Measurements from ENCODE around the gene TMEM258.

Gene TMEM258

GRCh38 chr11:61817471-61818202 is 25.2 kb upstream of the TMEM258 start:
- no peak for DNase-seq

GRCh38 chr11:61816736-61817455 is 24.5 kb upstream of the TMEM258 start, which contains the start of gene FADS1:
Gene FADS1 (minus strand): TSS chr11:61817003. CDS start chr11:61816929, 74 bp downstream.
- DNase-seq, result peak; percentile 87

GRCh38 chr11:61815790-61816735 is 23.7 kb upstream of the TMEM258 start:
- DNase-seq, result peak; percentile 38

DNA sequence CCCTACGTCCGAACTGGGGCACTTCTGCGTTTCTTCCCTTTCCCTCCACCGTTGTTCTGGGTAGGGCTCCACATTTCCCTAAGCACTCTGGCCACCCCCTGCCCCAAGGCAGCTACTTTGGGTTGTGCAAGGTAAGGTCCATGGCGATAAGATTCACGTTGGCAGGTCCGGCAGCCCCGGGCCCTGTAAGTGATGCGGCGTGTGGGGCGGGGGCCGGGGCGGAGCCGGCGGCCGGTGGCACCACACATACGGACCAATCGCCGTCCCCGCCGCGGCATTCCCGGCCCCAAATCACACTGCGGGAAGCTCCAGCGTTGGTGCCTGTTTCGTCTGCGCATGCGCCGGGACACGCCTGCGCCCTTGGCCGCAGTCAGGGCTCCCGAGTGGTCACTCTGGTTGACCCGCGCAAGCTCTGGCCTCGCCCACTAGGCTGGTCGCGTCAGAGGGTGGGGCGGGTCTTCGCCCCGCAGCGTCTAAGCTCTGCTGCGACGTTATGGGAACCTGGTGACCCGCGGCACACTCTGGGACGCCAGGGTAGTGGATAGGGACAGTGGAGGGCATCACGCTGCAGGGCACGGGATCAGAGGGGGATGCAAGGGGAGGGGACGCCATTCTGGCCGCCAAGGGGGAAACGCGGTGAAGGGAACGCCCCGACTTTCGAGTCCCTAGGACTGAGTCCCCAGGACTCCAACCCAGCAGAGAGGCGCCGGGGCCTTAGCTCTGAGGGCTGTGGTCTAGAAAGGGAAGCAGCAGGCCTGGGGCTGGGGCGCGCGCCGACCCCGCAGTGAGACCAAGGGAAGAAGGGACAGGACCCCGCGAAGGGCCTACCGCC is 22.8 kb upstream of the TMEM258 start:
- DNase-seq, result peak; percentile 94

DNA sequence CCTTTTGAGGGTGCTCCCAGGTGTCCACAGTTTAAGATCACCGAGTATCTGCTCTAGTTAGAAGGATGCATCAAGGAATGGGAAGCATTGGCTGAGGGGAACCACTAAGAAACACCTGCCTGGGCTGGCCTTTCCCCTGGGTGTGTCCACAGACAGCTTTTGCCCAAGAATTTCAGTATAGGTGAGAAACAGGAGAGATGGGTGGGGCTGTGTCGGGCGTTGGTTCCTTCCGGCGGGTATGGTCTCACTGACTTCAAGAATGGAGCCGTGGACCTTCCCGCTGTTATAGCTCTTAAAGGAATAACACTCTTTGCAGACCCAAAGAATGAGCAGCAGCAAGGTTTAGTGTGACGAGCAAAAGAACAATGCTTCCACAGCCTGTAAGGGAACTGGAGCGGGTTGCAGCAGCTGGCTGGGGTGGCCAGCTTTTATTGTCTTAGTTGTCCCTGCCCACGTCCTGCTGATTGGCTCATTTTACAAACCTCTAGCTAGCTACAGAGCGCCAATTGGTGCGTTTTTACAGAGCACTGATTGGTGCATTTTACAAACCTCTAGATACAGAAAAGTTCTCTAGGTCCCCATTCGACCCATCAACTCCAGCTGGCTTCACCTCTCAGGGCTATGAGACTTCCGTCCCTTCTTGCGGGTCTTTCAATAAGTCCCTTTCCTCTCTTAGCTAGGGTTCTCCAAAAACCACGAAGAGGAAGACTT is 22.0 kb upstream of the TMEM258 start:
- DNase-seq, result peak; percentile 67

DNA sequence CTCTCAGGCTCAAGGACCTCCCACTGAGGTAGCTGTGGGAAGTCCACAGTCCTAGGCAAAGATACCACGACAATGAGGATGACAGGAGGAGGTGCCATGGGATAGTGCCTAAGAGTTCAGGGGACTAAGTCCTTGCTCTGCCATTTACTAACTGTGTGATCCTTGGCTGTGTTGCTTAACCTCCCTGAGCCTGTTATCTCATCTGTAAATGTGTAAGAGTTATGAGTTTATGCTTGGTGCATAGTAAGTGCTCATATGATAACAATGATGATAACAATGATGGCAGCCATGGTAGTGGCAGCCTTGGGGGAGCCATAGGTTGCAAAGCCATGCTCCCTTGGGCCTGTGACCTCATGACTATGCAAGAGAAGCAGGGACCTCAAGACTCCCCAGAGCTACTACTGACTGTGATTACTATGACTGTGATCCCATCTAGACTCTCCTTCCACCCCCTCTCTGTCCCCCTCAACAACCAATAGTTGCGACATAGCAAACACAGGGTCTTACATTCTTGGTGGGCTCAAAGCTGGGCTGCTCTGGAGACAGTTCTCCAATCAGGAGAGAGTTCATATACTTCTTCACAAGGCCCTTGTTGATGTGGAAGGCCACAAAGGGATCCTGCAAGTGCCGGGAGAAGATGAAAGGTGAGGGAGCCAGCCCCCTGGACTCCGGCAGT is 20.5 kb upstream of the TMEM258 start:
- DNase-seq, result no peak

DNA sequence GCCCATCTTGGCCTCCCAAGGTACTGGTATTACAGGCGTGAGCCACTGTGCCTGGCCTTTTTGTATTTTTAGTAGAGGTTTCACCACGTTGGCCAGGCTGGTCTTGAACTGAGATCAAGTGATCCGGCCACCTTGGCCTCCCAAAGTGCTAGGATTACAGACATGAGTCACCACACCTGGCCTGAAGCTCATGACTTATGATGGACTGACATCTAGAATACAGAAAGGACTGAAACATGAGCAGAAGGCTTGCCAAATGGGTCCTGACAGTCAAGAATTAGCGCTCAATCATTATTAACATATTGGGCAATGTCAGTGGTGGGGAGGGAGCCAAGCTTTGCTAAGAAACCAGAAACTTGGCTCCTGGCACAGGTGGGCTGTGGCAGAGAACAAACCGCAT is 19.4 kb upstream of the TMEM258 start:
- DNase-seq, result no peak

DNA sequence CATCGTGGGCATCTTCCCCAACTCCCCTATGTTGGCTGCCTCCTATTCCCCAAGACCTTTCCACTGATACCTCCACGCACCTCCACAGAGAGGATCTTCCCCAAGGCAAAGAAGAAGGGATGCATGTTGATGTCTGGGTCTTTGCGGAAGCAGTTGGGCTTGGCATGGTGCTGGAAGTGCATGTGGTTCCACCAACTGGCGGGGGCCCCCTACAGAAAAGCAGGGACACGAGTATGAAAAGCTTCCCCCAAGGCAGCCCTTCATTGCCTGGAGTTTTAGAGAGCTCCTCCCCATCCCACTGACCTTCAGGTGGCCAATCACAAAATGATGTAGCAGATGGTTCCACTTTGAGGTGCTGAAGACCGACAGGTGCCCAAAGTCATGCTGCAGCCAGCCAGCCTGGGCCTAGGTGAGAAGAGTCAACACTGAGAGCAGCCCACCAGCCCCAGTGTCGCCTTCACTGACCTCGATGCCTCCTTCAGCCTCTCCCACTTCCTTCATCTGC is 18.3 kb upstream of the TMEM258 start:
- DNase-seq, result no peak

GRCh38 chr11:61806785-61807184 is 14.4 kb upstream of the TMEM258 start:
- no peak for DNase-seq

DNA sequence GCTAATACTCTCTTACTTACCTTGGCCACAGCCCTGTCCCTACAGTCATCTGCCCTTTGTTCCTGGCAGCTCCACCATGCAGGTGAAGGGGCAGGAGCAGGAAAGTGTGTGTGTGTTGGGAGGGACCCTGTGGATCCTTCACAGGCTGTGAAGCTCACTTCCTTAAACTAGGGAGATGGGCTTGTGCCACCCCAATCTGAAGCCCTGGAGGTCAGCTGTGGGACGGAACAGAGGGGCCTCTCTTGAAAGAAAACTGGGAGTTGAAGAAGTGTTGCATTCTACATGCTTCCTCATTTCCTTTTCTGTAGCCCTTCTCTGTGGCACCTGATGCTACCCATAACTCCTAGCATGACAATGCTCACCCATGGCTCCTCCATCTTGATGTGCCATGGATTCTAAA is 12.7 kb upstream of the TMEM258 start:
- DNase-seq, result no peak

- DNase-seq, result no peak
Measured at GRCh38 chr11:61803889-61804647, 11.7 kb upstream of the TMEM258 start.

DNA sequence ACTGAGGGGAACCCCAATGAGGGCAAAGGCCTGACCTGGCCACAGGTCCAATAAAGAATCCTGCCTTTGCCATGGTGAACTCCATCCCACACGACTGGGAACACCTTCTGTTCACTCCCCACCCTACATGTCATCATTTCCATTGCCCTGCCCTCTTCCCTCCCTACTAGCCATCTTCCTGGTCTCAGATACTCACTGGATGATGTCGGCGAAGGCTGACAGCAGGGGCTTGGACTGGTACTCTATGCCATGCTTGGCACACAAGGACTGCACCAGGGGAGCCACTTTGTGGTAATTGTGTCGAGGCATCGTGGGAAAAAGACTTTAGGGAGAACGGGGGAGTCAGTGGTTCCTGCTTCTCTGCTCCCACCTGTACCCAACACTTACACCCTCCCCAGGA is 10.2 kb upstream of the TMEM258 start:
- DNase-seq, result no peak

GRCh38 chr11:61800331-61801281 is 8.2 kb upstream of the TMEM258 start:
- DNase-seq, result no peak

GRCh38 chr11:61799665-61800284 is 7.4 kb upstream of the TMEM258 start:
- no peak for DNase-seq

- DNase-seq, result peak; percentile 61
Measured at GRCh38 chr11:61797263-61797944, 5.0 kb upstream of the TMEM258 start.

DNA sequence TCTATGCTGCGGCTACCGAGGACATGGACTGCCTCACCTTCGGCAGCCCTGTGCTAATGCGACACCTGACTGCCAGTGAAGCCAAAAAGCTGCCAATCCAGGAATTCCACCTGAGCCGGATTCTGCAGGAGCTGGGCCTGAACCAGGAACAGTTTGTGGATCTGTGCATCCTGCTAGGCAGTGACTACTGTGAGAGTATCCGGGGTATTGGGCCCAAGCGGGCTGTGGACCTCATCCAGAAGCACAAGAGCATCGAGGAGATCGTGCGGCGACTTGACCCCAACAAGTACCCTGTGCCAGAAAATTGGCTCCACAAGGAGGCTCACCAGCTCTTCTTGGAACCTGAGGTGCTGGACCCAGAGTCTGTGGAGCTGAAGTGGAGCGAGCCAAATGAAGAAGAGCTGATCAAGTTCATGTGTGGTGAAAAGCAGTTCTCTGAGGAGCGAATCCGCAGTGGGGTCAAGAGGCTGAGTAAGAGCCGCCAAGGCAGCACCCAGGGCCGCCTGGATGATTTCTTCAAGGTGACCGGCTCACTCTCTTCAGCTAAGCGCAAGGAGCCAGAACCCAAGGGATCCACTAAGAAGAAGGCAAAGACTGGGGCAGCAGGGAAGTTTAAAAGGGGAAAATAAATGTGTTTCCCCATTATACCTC is 3.6 kb upstream of the TMEM258 start:
- no peak for DNase-seq

- no peak for DNase-seq
Measured at GRCh38 chr11:61795459-61795858, 3.1 kb upstream of the TMEM258 start.

Measured in NCI-H748 treated with DMSO at 0.1 percent for 48 hours (cell line).